ENCODE data around the gene GP5. TPM values are rescaled to one million over a fixed set of nuclear protein-coding genes. Genes with fewer than 3 reads are reported as not detected.

The GP5 gene
- total and polyA plus RNA-seq, 4 donors, result 0.03 to 3.3 (median 0.16) TPM

DNA sequence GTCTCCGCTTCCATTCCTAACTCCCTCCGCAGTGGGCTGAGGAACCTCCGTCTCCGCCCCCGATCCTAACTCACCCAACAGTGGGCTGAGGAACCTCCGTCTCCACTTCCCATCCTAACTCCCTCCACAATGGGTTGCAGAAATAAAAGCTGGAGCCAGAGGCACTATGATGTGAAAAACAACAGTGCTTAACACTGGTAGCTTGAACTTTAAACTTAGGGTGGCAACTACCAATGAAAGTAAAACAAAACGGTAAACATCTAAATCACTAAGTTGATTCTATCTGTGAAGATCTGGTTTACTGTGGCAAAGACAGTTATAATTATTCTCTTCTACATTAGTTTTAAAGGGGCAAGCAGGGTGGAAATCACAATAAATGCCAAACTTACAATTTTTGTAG lies 25.9 kb upstream of the GP5 start:
- no peak for DNase-seq (ENCODE audit: low spot score)
- Histone ChIP-seq H3K27ac (ENCODE audit: low read depth in 1 of 2, low read length in 2 of 2) (no peak overlapping the region), H3K36me3 (ENCODE audit: control insufficient read depth in 4 of 4, insufficient read depth in 3 of 4, low read depth in 1 of 4, low read length in 3 of 4) (peaks cover 4 to 44% (median 38%) of the 10 kb centered on the region in 4 donors), H3K9ac (ENCODE audit: low read depth in 1 of 2, low read length in 2 of 2) (no peak overlapping the region), H3K4me3 (ENCODE audit: low read depth in 1 of 3, low read length in 3 of 3) (no peak overlapping the region), H3K4me1 (ENCODE audit: control insufficient read depth in 4 of 4, insufficient read depth in 4 of 4, low read length in 3 of 4) (peaks cover 0 to 13% (median 3%) of the 10 kb centered on the region in 4 donors), H3K9me3 (ENCODE audit: control insufficient read depth in 4 of 4, low read length in 3 of 4) (no peaks in the 10 kb centered on the region), H3K27me3 (ENCODE audit: control insufficient read depth in 4 of 4, insufficient read depth in 4 of 4, low read length in 3 of 4) (no peaks in the 10 kb centered on the region)
- no peak for TF ChIP-seq FOXA1 (IDR thresholded peaks at IDR 0.05)
- TF ChIP-seq, protein P1, sequence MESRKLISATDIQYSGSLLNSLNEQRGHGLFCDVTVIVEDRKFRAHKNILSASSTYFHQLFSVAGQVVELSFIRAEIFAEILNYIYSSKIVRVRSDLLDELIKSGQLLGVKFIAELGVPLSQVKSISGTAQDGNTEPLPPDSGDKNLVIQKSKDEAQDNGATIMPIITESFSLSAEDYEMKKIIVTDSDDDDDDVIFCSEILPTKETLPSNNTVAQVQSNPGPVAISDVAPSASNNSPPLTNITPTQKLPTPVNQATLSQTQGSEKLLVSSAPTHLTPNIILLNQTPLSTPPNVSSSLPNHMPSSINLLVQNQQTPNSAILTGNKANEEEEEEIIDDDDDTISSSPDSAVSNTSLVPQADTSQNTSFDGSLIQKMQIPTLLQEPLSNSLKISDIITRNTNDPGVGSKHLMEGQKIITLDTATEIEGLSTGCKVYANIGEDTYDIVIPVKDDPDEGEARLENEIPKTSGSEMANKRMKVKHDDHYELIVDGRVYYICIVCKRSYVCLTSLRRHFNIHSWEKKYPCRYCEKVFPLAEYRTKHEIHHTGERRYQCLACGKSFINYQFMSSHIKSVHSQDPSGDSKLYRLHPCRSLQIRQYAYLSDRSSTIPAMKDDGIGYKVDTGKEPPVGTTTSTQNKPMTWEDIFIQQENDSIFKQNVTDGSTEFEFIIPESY (IDR thresholded peaks at IDR 0.05), result no peak
- TF ChIP-seq, protein P2, sequence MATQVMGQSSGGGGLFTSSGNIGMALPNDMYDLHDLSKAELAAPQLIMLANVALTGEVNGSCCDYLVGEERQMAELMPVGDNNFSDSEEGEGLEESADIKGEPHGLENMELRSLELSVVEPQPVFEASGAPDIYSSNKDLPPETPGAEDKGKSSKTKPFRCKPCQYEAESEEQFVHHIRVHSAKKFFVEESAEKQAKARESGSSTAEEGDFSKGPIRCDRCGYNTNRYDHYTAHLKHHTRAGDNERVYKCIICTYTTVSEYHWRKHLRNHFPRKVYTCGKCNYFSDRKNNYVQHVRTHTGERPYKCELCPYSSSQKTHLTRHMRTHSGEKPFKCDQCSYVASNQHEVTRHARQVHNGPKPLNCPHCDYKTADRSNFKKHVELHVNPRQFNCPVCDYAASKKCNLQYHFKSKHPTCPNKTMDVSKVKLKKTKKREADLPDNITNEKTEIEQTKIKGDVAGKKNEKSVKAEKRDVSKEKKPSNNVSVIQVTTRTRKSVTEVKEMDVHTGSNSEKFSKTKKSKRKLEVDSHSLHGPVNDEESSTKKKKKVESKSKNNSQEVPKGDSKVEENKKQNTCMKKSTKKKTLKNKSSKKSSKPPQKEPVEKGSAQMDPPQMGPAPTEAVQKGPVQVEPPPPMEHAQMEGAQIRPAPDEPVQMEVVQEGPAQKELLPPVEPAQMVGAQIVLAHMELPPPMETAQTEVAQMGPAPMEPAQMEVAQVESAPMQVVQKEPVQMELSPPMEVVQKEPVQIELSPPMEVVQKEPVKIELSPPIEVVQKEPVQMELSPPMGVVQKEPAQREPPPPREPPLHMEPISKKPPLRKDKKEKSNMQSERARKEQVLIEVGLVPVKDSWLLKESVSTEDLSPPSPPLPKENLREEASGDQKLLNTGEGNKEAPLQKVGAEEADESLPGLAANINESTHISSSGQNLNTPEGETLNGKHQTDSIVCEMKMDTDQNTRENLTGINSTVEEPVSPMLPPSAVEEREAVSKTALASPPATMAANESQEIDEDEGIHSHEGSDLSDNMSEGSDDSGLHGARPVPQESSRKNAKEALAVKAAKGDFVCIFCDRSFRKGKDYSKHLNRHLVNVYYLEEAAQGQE (IDR thresholded peaks at IDR 0.05), result no peak
- TF ChIP-seq HNF4A (conservative IDR thresholded peaks at IDR 0.05), result peak in 1 of 2 donors; percentile 21
- TF ChIP-seq JUND (IDR thresholded peaks at IDR 0.05), result no peak
- TF ChIP-seq SP1 (IDR thresholded peaks at IDR 0.05), result no peak
- TF ChIP-seq EGR1 (IDR thresholded peaks at IDR 0.05; ENCODE audit: low read depth in 2 of 2), result no peak
- TF ChIP-seq RXRA (IDR thresholded peaks at IDR 0.05), result no peak
- WGBS, result 88% methylated on average over 7 of the region's 7 CpGs

DNA sequence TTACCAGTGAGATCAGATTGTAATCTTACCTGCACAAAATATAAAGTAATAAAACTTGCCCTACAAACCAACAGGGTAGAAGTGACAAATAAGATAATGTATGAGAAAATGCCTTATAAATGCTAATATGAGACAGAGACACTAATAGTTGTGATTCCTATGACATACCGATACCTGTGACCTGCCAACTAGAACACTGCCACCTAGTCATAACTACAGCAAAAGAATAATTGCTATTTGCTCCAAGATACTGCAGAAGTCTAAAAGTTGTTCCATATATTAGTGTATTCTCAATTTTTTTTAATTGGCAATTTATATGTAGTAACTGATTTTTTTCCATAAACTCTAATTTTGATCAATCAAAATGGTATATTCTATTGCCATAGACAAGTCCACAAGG lies 25.3 kb upstream of the GP5 start:
- Histone ChIP-seq H3K9me3 (ENCODE audit: control insufficient read depth in 4 of 4, low read length in 3 of 4) (no peaks in the 10 kb centered on the region), H3K4me1 (ENCODE audit: control insufficient read depth in 4 of 4, insufficient read depth in 4 of 4, low read length in 3 of 4) (peaks cover 0 to 13% (median 3%) of the 10 kb centered on the region in 4 donors), H3K27me3 (ENCODE audit: control insufficient read depth in 4 of 4, insufficient read depth in 4 of 4, low read length in 3 of 4) (no peaks in the 10 kb centered on the region), H3K4me3 (ENCODE audit: low read depth in 1 of 3, low read length in 3 of 3) (no peak overlapping the region), H3K9ac (ENCODE audit: low read depth in 1 of 2, low read length in 2 of 2) (no peak overlapping the region), H3K27ac (ENCODE audit: low read depth in 1 of 2, low read length in 2 of 2) (no peak overlapping the region), H3K36me3 (ENCODE audit: control insufficient read depth in 4 of 4, insufficient read depth in 3 of 4, low read depth in 1 of 4, low read length in 3 of 4) (peaks cover 2 to 38% (median 33%) of the 10 kb centered on the region in 4 donors)
- 93% methylated on average over 1 of the region's 1 CpG for whole genome bisulfite sequencing
- TF ChIP-seq TAF1 (conservative IDR thresholded peaks at IDR 0.05) (no peak), FOXA1 (IDR thresholded peaks at IDR 0.05) (no peak), CTCF (IDR thresholded peaks at IDR 0.05; ENCODE audit: low read depth, low read length, missing input control) (no peak), NR2F2 (IDR thresholded peaks at IDR 0.05) (no peak), SP1 (IDR thresholded peaks at IDR 0.05) (no peak), HNF4A (conservative IDR thresholded peaks at IDR 0.05) (no peak), RAD21 (IDR thresholded peaks at IDR 0.05) (no peak), EGR1 (IDR thresholded peaks at IDR 0.05; ENCODE audit: low read depth in 2 of 2) (no peak), YY1 (IDR thresholded peaks at IDR 0.05) (no peak), GABPA (IDR thresholded peaks at IDR 0.05 in 1 of 2, conservative IDR thresholded peaks at IDR 0.05 in 1 of 2) (no peak), RXRA (IDR thresholded peaks at IDR 0.05) (no peak), MAX (IDR thresholded peaks at IDR 0.05) (no peak)
- TF ChIP-seq, protein P1 (IDR thresholded peaks at IDR 0.05), result no peak
- TF ChIP-seq, protein P2 (IDR thresholded peaks at IDR 0.05), result no peak
- DNase-seq (ENCODE audit: low spot score), result no peak

All from liver (tissue), 9 donors.